Neuronal stem cell (in vitro differentiated cells): ENCODE data around the gene MICU1.
"Not testable (repeated sequence)": the region's sequence is repeated elsewhere in the genome, so short reads cannot be mapped to it uniquely, and the experiment has no call there.

ENCODE experiments used
- DNase-seq: peaks from one replicate; pipeline ENCODE4 v3.0.0-alpha.2; 2013; ENCODE audit warnings: low spot score
- H2AFZ ChIP-seq: one replicate; pipeline ENCODE4 v1.6.1; 2013; ENCODE audit warnings: mild to moderate bottlenecking, low read length, inconsistent platforms
- H2AK5ac ChIP-seq: 2 replicates; pipeline ENCODE4 v1.6.1; 2013; ENCODE audit warnings: low read depth, mild to moderate bottlenecking, inconsistent platforms, low read length, moderate library complexity, mixed read lengths
- H2BK120ac ChIP-seq: 2 replicates; pipeline ENCODE4 v1.6.1; 2013; ENCODE audit warnings: low read depth, mild to moderate bottlenecking, inconsistent platforms, low read length, moderate library complexity, mixed read lengths
- H2BK12ac ChIP-seq: one replicate; pipeline ENCODE4 v1.6.1; 2013; ENCODE audit warnings: low read length, inconsistent platforms
- H2BK15ac ChIP-seq: 2 replicates; pipeline ENCODE4 v1.6.1; 2013; ENCODE audit warnings: mild to moderate bottlenecking, low read length, inconsistent platforms, mixed read lengths
- H2BK5ac ChIP-seq: one replicate; pipeline ENCODE4 v1.6.1; 2013; ENCODE audit warnings: inconsistent platforms, mild to moderate bottlenecking, low read length, moderate library complexity
- H3K14ac ChIP-seq: one replicate; pipeline ENCODE4 v1.6.1; 2013; ENCODE audit warnings: low read length, inconsistent platforms
- H3K18ac ChIP-seq: 2 replicates; pipeline ENCODE4 v1.6.1; 2013; ENCODE audit warnings: low read length, inconsistent platforms
- H3K23ac ChIP-seq: 2 replicates; pipeline ENCODE4 v1.6.1; 2013; ENCODE audit warnings: low read depth, mild to moderate bottlenecking, mixed read lengths, low read length, inconsistent platforms; ENCODE audit not compliant: poor library complexity
- H3K27ac ChIP-seq: replicated peaks from 3 replicates; pipeline ENCODE4 v1.5.1; 2013; ENCODE audit warnings: low read length, inconsistent platforms
- H3K27me3 ChIP-seq, 3 experiments: 2 replicates each; pipeline ENCODE4 v1.6.1; 2013; ENCODE audit warnings: low read length in 3 of 3, mild to moderate bottlenecking in 2 of 3, inconsistent platforms in 1 of 3, low read depth in 1 of 3, mixed read lengths in 1 of 3, moderate library complexity in 1 of 3; ENCODE audit not compliant: control insufficient read depth in 3 of 3, insufficient read depth in 3 of 3
- H3K36me3 ChIP-seq, 2 donors: replicated peaks in 1 of 2; 2 replicates each; pipeline ENCODE4 v1.6.1; 2013; ENCODE audit warnings: low read length in 2 of 2; ENCODE audit not compliant: control insufficient read depth in 2 of 2, insufficient read depth in 2 of 2
- H3K4ac ChIP-seq: 2 replicates; pipeline ENCODE4 v1.6.1; 2013; ENCODE audit warnings: inconsistent platforms, mild to moderate bottlenecking, low read length, moderate library complexity
- H3K4me1 ChIP-seq, 2 donors: 1 replicate in 1 of 2; 2 replicates in 1 of 2; pipeline ENCODE4 v1.6.1; 2013; ENCODE audit warnings: low read length in 2 of 2, low read depth in 1 of 2; ENCODE audit not compliant: control insufficient read depth in 2 of 2, insufficient read depth in 1 of 2
- H3K4me2 ChIP-seq: one replicate; pipeline ENCODE4 v1.6.1; 2013; ENCODE audit warnings: mild to moderate bottlenecking, low read length, inconsistent platforms; ENCODE audit not compliant: insufficient read depth, poor library complexity, severe bottlenecking
- H3K4me3 ChIP-seq, 2 donors: 2 replicates each; pipeline ENCODE4 v1.5.1; 2013; ENCODE audit warnings: low read length in 2 of 2, mild to moderate bottlenecking in 2 of 2, inconsistent platforms in 1 of 2, moderate library complexity in 1 of 2
- H3K79me1 ChIP-seq: one replicate; pipeline ENCODE4 v1.6.1; 2013; ENCODE audit warnings: low read depth, mild to moderate bottlenecking, inconsistent platforms, low read length, moderate library complexity
- H3K9ac ChIP-seq: one replicate; pipeline ENCODE4 v1.6.1; 2013; ENCODE audit warnings: mild to moderate bottlenecking, low read depth, low read length, inconsistent platforms; ENCODE audit not compliant: poor library complexity
- H3K9me3 ChIP-seq, 2 donors: replicated peaks in 1 of 2; 2 replicates each; pipeline versions ENCODE3 to v1.6.1; 2013; ENCODE audit warnings: low read length in 2 of 2, mild to moderate bottlenecking in 2 of 2, inconsistent platforms in 1 of 2, low read depth in 1 of 2, mixed read lengths in 1 of 2, moderate library complexity in 1 of 2; ENCODE audit not compliant: control insufficient read depth in 2 of 2, insufficient read depth in 1 of 2
- H4K8ac ChIP-seq: one replicate; pipeline ENCODE4 v1.6.1; 2013; ENCODE audit warnings: low read depth, mild to moderate bottlenecking, inconsistent platforms, low read length, moderate library complexity
- H4K91ac ChIP-seq: one replicate; pipeline ENCODE4 v1.6.1; 2013; ENCODE audit warnings: low read length, low read depth, mild to moderate bottlenecking, inconsistent platforms; ENCODE audit not compliant: poor library complexity
- WGBS, 2 donors: extraction: QIAGEN DNeasy Blood & Tissue Kit; methylation state at CpG; one replicate each; pipeline ENCODE4 v1.1.7; 2013; ENCODE audit warnings: missing lambda C conversion rate in 2 of 2, mixed read lengths in 1 of 2; ENCODE audit not compliant: insufficient read length in 2 of 2, insufficient replicate concordance in 1 of 2; ENCODE audit errors: extremely low coverage in 2 of 2; 5-methylcytosine and 5-hydroxymethylcytosine counted together

MICU1 gene

GRCh38 chr10:72385724-72386123 is 240.2 kb downstream of the MICU1 start:
- Histone ChIP-seq H3K9me3 (no peaks in the 10 kb centered on the region), H3K79me1 (no peaks in the 10 kb centered on the region), H2BK5ac (no peak overlapping the region), H3K23ac (no peak overlapping the region), H3K14ac (no peak overlapping the region), H2AK5ac (no peak overlapping the region), H3K27me3 (no peaks in the 10 kb centered on the region), H3K4me3 (no peak overlapping the region), H2BK15ac (no peak overlapping the region), H2BK12ac (no peak overlapping the region), H3K4me1 (peaks cover 9 to 13% of the 10 kb centered on the region in 2 donors), H3K18ac (no peak overlapping the region), H3K4me2 (no peak overlapping the region), H3K36me3 (no peaks in the 10 kb centered on the region), H2BK120ac (no peak overlapping the region), H3K9ac (no peak overlapping the region), H4K91ac (no peak overlapping the region), H3K4ac (no peak overlapping the region), H3K27ac (no peak overlapping the region), H2AFZ (no peak overlapping the region), H4K8ac (no peak overlapping the region)
- WGBS, 2 donors, result no CpG with 5 or more reads among the region's 4 CpGs
- no peak for DNase-seq

DNA sequence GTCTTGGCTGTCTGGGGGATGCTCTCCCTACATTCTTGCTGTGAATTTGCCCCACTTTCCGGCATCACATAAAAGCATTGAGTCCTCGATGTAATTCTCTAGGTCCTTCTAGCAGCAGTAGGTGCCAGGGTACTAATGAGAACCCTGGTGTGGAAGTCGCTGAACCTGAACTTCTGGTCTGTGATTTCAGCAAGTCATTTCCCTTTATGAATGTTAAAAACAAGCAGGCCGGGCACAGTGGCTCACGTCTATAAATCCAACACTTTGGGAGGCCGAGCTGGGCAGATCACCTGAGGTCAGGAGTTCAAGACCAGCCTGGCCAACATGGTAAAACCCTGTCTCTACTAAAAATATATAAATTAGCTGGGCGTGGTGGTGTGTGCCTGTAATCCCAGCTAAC is 240.9 kb downstream of the MICU1 start:
- not testable (repeated sequence) for H4K91ac ChIP-seq, H2BK120ac ChIP-seq, H3K36me3 ChIP-seq, H3K79me1 ChIP-seq, H3K9me3 ChIP-seq, H2AFZ ChIP-seq, H3K27me3 ChIP-seq, H2AK5ac ChIP-seq, H2BK15ac ChIP-seq, H2BK12ac ChIP-seq, H3K9ac ChIP-seq, H3K4me2 ChIP-seq, H3K23ac ChIP-seq, H3K14ac ChIP-seq, H4K8ac ChIP-seq, H2BK5ac ChIP-seq, H3K4me3 ChIP-seq, H3K18ac ChIP-seq, H3K4ac ChIP-seq, DNase-seq, H3K27ac ChIP-seq
- WGBS, 2 donors, result no CpG with 5 or more reads among the region's 7 CpGs
- peaks cover 10 to 13% of the 10 kb centered on the region in 2 donors for H3K4me1 ChIP-seq

DNA sequence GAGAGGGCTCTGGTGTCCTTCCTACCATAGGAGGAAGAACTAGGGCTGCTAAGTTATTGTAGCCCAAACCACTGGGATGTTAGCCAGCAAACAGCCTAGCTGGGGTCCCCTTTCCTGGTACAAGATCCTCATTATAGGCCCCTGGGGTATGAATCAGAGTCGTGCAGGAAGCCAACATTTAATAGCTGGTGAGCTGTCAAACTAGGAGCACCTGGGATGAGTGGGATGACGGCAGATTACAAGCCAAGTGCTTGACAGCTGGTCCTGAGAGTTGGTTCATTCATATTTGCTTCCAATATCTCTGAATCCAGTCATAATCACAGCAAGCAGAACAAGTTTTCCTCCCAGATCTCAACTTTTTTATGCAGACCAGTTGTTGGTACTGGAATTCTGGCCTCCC is 246.1 kb downstream of the MICU1 start:
- Histone ChIP-seq H3K9me3 (no peaks in the 10 kb centered on the region), H3K4me3 (no peak overlapping the region), H3K4me1 (peaks cover 0 to 12% of the 10 kb centered on the region in 2 donors), H4K91ac (no peak overlapping the region), H3K27me3 (no peaks in the 10 kb centered on the region), H3K9ac (no peak overlapping the region), H3K4me2 (no peak overlapping the region), H3K14ac (no peak overlapping the region), H4K8ac (no peak overlapping the region), H2AK5ac (no peak overlapping the region), H3K36me3 (no peaks in the 10 kb centered on the region), H2BK120ac (no peak overlapping the region), H2BK12ac (no peak overlapping the region), H3K18ac (no peak overlapping the region), H2AFZ (no peak overlapping the region), H3K23ac (no peak overlapping the region), H2BK15ac (no peak overlapping the region), H3K79me1 (no peaks in the 10 kb centered on the region), H3K4ac (no peak overlapping the region), H2BK5ac (no peak overlapping the region), H3K27ac (no peak overlapping the region)
- no peak for DNase-seq
- WGBS, 2 donors, result no CpG with 5 or more reads among the region's 2 CpGs

DNA sequence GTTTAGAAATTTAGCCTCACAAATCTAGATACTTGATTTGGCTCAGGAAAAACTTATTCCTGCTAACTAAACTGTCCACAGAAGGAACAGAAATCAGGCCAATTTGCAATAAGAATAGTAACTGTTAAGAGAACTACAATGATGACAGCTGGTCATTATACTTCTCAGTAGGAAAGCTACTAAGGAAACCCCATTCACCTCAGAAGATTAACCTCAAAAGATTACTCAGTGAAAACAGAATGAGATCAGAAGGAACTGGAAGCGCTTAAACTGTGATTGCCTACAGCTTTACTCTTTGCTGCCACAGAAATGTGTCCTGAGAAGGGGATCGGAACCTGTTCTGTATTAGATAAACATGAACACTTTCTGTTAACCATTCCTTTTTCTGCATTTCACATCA is 246.8 kb downstream of the MICU1 start:
- Histone ChIP-seq H3K14ac (no peak overlapping the region), H3K4me2 (no peak overlapping the region), H3K4me1 (peaks cover 0 to 12% of the 10 kb centered on the region in 2 donors), H3K79me1 (no peaks in the 10 kb centered on the region), H2BK15ac (no peak overlapping the region), H2AFZ (no peak overlapping the region), H3K27ac (no peak overlapping the region), H3K23ac (no peak overlapping the region), H3K9me3 (no peaks in the 10 kb centered on the region), H2AK5ac (no peak overlapping the region), H2BK120ac (no peak overlapping the region), H3K4me3 (no peak overlapping the region), H3K36me3 (no peaks in the 10 kb centered on the region), H3K4ac (no peak overlapping the region), H3K9ac (no peak overlapping the region), H2BK12ac (no peak overlapping the region), H4K8ac (no peak overlapping the region), H4K91ac (no peak overlapping the region), H2BK5ac (no peak overlapping the region), H3K27me3 (no peaks in the 10 kb centered on the region), H3K18ac (no peak overlapping the region)
- WGBS, 2 donors, result no CpG with 5 or more reads among the region's 2 CpGs
- no peak for DNase-seq
